Fibroblast of lung (primary cell): ENCODE results near the gene CCIN. TPM values are rescaled to one million over a fixed set of nuclear protein-coding genes. Genes with fewer than 3 reads are reported as not detected.

Source experiments
- DNase-seq, 2 donors: peaks; one replicate each; pipeline versions ENCODE4 v3.0.0 to v3.0.0-alpha.2; 2010; ENCODE audit warnings: low read depth in 2 of 2
- H2AFZ ChIP-seq: 2 replicates; pipeline ENCODE4 v1.5.1; 2012; ENCODE audit warnings: low read length, control low read depth, inconsistent platforms
- H3K27ac ChIP-seq: 2 replicates; pipeline ENCODE4 v1.5.1; 2011; ENCODE audit warnings: low read length, control low read depth; ENCODE audit not compliant: insufficient read depth
- H3K27me3 ChIP-seq: 2 replicates; pipeline ENCODE4 v1.5.1; 2011; ENCODE audit warnings: mild to moderate bottlenecking, low read length; ENCODE audit not compliant: control insufficient read depth, insufficient read depth
- H3K36me3 ChIP-seq: 2 replicates; pipeline ENCODE4 v1.5.1; 2011; ENCODE audit warnings: low read length; ENCODE audit not compliant: control insufficient read depth, insufficient read depth
- H3K4me1 ChIP-seq: 2 replicates; pipeline ENCODE4 v1.5.1; 2011; ENCODE audit warnings: low read length; ENCODE audit not compliant: control insufficient read depth, insufficient read depth; ENCODE audit errors: extremely low read depth
- H3K4me2 ChIP-seq: 2 replicates; pipeline ENCODE4 v1.5.1; 2011; ENCODE audit warnings: low read length, control low read depth; ENCODE audit not compliant: insufficient read depth; ENCODE audit errors: extremely low read depth
- H3K4me3 ChIP-seq, 4 experiments: fragments of 200-600 bp in 1 of 4; sonication (generic) in 1 of 4; replicated peaks in 1 of 4; 2 replicates each; pipeline ENCODE4 v1.5.1; 2011 to 2016; ENCODE audit warnings: low read length in 4 of 4, low read depth in 3 of 4, mild to moderate bottlenecking in 3 of 4, control low read depth in 2 of 4, inconsistent platforms in 1 of 4, mixed read lengths in 1 of 4; ENCODE audit not compliant: insufficient read depth in 1 of 4; ENCODE audit errors: control extremely low read depth in 1 of 4
- H3K79me2 ChIP-seq: 2 replicates; pipeline ENCODE4 v1.5.1; 2012; ENCODE audit warnings: mild to moderate bottlenecking, low read length, inconsistent platforms; ENCODE audit not compliant: control insufficient read depth, insufficient read depth
- H3K9ac ChIP-seq: 2 replicates; pipeline ENCODE4 v1.5.1; 2011; ENCODE audit warnings: mild to moderate bottlenecking, low read length, control low read depth; ENCODE audit not compliant: insufficient read depth
- H3K9me3 ChIP-seq: 2 replicates; pipeline ENCODE4 v1.5.1; 2012; ENCODE audit warnings: low read depth, low read length; ENCODE audit not compliant: control insufficient read depth, insufficient read depth
- H4K20me1 ChIP-seq: 2 replicates; pipeline ENCODE4 v1.5.1; 2011; ENCODE audit warnings: low read length; ENCODE audit not compliant: control insufficient read depth, insufficient read depth; ENCODE audit errors: extremely low read depth
- EZH2 ChIP-seq: IDR thresholded peaks from 2 replicates; pipeline ENCODE4 v1.5.1; 2012; ENCODE audit warnings: low read length, control low read depth, mild to moderate bottlenecking; ENCODE audit errors: missing control alignments
- polyA plus RNA-seq, 2 donors: library from polyadenylated mRNA; depleted of rRNA in 1 of 2; stranded (reverse) in 1 of 2; unstranded in 1 of 2; fragments of >200 nt; gene quantifications; 2 replicates each; pipeline ENCODE4 v1.2.1, GENCODE V29; 2011 to 2012; ENCODE audit warnings: missing spikeins in 1 of 2
- total RNA-seq: library from RNA; depleted of rRNA; stranded (reverse); fragments of >200 nt; gene quantifications from 2 replicates; pipeline ENCODE4 v1.2.1, GENCODE V29; 2014
- TF ChIP-seq, protein P1 (sequence below), 2 donors: IDR thresholded peaks in 1 of 2; conservative IDR thresholded peaks in 1 of 2; 1 replicate in 1 of 2; 2 replicates in 1 of 2; pipeline ENCODE4 v1.5.1; 2011 to 2012; ENCODE audit warnings: low read length in 2 of 2, control low read depth in 1 of 2, inconsistent platforms in 1 of 2, low read depth in 1 of 2, mild to moderate bottlenecking in 1 of 2

CCIN gene
- total and polyA plus RNA-seq, 2 donors (not counting 1 experiment from before 2014, with no cell fraction given) = 0.40 to 1.3 TPM

DNA sequence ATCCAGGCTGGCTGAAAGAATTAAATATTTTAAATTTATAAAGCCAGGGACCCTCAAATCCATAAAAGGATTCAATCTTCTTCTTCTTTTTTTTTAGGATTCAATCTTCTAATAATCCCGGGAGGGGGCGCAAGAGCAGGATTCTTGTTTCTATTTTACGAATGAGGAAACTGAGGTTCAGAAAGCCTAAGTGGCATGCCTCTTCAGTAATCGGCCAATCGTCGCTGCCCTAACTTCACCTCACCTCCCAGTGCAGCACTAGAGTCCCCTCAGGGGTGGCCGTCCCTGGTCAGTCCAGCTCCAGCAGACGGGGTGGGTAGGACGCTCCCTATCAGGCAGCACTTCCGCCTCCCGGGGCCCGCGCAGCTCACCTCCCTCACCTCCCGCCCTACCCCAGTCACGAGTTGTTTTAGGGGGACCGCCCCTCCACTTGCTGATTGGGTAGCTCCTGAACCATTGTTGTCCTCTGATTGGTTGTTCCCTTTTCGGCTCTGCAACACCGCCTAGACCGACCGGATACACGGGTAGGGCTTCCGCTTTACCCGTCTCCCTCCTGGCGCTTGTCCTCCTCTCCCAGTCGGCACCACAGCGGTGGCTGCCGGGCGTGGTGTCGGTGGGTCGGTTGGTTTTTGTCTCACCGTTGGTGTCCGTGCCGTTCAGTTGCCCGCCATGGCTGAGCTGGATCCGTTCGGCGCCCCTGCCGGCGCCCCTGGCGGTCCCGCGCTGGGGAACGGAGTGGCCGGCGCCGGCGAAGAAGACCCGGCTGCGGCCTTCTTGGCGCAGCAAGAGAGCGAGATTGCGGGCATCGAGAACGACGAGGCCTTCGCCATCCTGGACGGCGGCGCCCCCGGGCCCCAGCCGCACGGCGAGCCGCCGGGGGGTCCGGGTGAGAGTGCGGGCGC, 21.5 kb downstream of the CCIN start, which contains the start of gene CLTA:
CLTA (plus strand) TSS at position 534 of the 902 bp plus-strand sequence; CDS start at position 670, 136 bp downstream.
- peak within 1 kb of the TSS; percentile 98 for H2AFZ ChIP-seq
- H3K9me3 ChIP-seq = no peaks in the 10 kb centered on the region
- peaks cover 48% of the 10 kb centered on the region for H3K79me2 ChIP-seq
- DNase-seq = peak; percentile 99
- H3K4me1 ChIP-seq = peaks cover 12% of the 10 kb centered on the region
- peak within 1 kb of the TSS; percentile 99 for H3K4me2 ChIP-seq
- no peak for TF ChIP-seq EZH2
- TF ChIP-seq, protein P1, sequence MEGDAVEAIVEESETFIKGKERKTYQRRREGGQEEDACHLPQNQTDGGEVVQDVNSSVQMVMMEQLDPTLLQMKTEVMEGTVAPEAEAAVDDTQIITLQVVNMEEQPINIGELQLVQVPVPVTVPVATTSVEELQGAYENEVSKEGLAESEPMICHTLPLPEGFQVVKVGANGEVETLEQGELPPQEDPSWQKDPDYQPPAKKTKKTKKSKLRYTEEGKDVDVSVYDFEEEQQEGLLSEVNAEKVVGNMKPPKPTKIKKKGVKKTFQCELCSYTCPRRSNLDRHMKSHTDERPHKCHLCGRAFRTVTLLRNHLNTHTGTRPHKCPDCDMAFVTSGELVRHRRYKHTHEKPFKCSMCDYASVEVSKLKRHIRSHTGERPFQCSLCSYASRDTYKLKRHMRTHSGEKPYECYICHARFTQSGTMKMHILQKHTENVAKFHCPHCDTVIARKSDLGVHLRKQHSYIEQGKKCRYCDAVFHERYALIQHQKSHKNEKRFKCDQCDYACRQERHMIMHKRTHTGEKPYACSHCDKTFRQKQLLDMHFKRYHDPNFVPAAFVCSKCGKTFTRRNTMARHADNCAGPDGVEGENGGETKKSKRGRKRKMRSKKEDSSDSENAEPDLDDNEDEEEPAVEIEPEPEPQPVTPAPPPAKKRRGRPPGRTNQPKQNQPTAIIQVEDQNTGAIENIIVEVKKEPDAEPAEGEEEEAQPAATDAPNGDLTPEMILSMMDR (conservative IDR thresholded peaks at IDR 0.05 in 1 of 2, IDR thresholded peaks at IDR 0.05 in 1 of 2; ENCODE audit: low read depth in 1 of 2, low read length in 2 of 2) = peak; percentile 45 to 59
- peak within 1 kb of the TSS; percentile 62 to 99 (median 82) for H3K4me3 ChIP-seq
- H3K9ac ChIP-seq = peak within 1 kb of the TSS; percentile 72
- no peaks in the 10 kb centered on the region for H3K27me3 ChIP-seq
- H3K27ac ChIP-seq = peak within 1 kb of the TSS; percentile 86
- H3K36me3 ChIP-seq = no peaks in the 10 kb centered on the region
- peaks cover 2% of the 10 kb centered on the region for H4K20me1 ChIP-seq

DNA sequence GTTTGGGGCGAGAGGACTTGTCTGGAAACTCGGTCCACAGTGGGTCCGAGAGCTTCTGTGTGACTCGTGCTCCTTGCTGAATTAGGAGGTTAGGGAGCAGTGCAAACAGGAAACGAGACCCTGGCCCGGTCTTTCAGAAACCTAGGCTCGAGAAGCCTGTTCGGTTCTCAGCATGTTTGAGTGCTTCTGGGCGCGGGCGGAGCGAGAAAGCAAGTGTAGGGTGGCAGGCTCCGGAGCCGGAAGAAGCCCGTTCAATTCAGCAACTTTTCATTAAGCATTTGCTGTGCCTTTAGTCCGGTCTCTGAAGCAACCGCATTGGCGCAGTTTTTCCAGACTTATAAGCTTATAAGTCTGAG, 22.1 kb downstream of the CCIN start:
- H3K4me3 ChIP-seq = peak overlapping the region; percentile 62 to 99 (median 82)
- peaks cover 53% of the 10 kb centered on the region for H3K79me2 ChIP-seq
- TF ChIP-seq, protein P1 (conservative IDR thresholded peaks at IDR 0.05 in 1 of 2, IDR thresholded peaks at IDR 0.05 in 1 of 2; ENCODE audit: low read depth in 1 of 2, low read length in 2 of 2) = no peak
- TF ChIP-seq EZH2 = no peak
- no peaks in the 10 kb centered on the region for H3K36me3 ChIP-seq
- peak overlapping the region; percentile 72 for H3K9ac ChIP-seq
- H3K4me2 ChIP-seq = peak overlapping the region; percentile 99
- H3K27me3 ChIP-seq = no peaks in the 10 kb centered on the region
- peak in 1 of 2 donors; percentile 22 for DNase-seq
- peaks cover 2% of the 10 kb centered on the region for H4K20me1 ChIP-seq
- H3K27ac ChIP-seq = peak overlapping the region; percentile 86
- no peaks in the 10 kb centered on the region for H3K9me3 ChIP-seq
- H3K4me1 ChIP-seq = peaks cover 12% of the 10 kb centered on the region
- no peak overlapping the region for H2AFZ ChIP-seq

DNA sequence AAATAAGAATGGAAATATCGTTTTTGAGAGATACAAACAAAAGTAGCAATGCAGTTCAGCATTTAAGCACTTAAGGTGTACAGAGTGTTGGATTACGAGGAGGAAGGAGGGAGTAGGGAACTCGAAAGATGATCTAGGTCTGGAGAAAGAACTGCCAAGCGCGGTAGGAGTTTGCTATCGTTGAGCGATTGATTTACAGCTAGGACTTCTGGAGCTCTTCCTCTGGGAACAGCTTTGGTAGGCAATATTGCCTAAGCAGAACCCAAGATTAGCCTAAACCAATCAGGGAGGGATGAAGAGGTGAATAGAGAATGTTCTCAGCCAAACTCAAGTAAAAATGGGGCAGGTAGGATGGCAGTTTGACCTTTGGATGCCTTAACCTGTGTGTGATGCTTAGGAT, 22.5 kb downstream of the CCIN start:
- no peak for TF ChIP-seq EZH2
- TF ChIP-seq, protein P1 (conservative IDR thresholded peaks at IDR 0.05 in 1 of 2, IDR thresholded peaks at IDR 0.05 in 1 of 2; ENCODE audit: low read depth in 1 of 2, low read length in 2 of 2) = no peak
- peaks cover 57% of the 10 kb centered on the region for H3K79me2 ChIP-seq
- peak overlapping the region; percentile 62 to 99 (median 82) for H3K4me3 ChIP-seq
- H3K4me1 ChIP-seq = peaks cover 12% of the 10 kb centered on the region
- no peaks in the 10 kb centered on the region for H3K27me3 ChIP-seq
- no peaks in the 10 kb centered on the region for H3K36me3 ChIP-seq
- H2AFZ ChIP-seq = no peak overlapping the region
- H3K4me2 ChIP-seq = peak overlapping the region; percentile 99
- H4K20me1 ChIP-seq = peaks cover 2% of the 10 kb centered on the region
- H3K9ac ChIP-seq = peak overlapping the region; percentile 72
- no peak for DNase-seq
- H3K9me3 ChIP-seq = no peaks in the 10 kb centered on the region
- H3K27ac ChIP-seq = peak overlapping the region; percentile 86
